ENCODE results near the gene RIMOC1.

GRCh38 chr5:41932770-41933169, 28.6 kb downstream of the RIMOC1 start:
- TF ChIP-seq POLR2A (IDR thresholded peaks at IDR 0.05) (no peak), CTCF (IDR thresholded peaks at IDR 0.05) (no peak)

All from thyroid gland (tissue), 4 donors.